Stimulated activated CD4-positive, alpha-beta T cell treated with anti-CD3 and anti-CD28 coated beads, Interleukin-1b, Interleukin-23, amount 100 ng/mL, for 24 hours (primary cell): ENCODE measurements around the gene SF3B6.
"Not testable (repeated sequence)": the region's sequence is repeated elsewhere in the genome, so short reads cannot be mapped to it uniquely, and the experiment has no call there.

Source experiments
- DNase-seq, 4 experiments: peaks; one replicate each; pipeline ENCODE4 v3.0.0-alpha.2; 2020; ENCODE audit warnings: low read depth in 4 of 4, low spot score in 1 of 4

The SF3B6 gene

GRCh38 chr2:24052951-24053350 lies 23.2 kb downstream of the SF3B6 start:
- no peak for DNase-seq

- no peak for DNase-seq
These were observed 24.3 kb downstream of the SF3B6 start for GRCh38 chr2:24051833-24052232.

GRCh38 chr2:24050041-24050979 lies 25.8 kb downstream of the SF3B6 start:
- no peak for DNase-seq

DNA sequence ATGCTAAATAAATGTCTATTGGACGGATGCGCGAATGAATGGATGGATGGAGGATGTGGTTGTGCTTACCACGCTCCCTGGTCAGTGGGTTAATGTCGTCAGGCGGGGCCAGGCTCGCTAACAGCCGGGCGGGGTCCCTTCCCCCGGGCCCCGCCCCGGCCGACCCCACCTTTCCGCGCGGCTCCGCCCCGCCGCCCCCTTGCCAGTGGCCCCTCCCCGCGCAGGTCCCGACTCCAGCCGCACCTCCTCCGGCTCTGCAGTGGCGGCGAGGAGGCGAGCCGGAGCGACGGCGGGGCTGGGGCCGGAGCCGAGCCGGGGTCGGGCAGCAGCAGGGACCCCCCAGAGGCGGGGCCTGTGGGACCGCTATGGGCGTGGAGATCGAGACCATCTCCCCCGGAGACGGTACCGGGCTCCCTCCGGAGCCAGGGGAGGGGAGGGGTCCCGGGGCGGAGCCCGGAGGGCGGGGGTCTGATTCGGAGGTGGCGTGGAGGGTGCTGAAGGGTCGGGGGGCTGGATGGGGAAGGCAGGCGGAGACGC lies 26.6 kb downstream of the SF3B6 start, which contains the start of gene FKBP1B:
Gene FKBP1B, plus strand, starts transcription at position 257 of the 537 bp plus-strand sequence. Its CDS starts 109 bp downstream, at position 366.
- DNase-seq = peak in 3 of 4 experiments; percentile 25 to 48 (median 27)

- DNase-seq = no peak
These were observed 27.2 kb downstream of the SF3B6 start for GRCh38 chr2:24048769-24049484.

- no peak for DNase-seq
These were observed 28.5 kb downstream of the SF3B6 start for GRCh38 chr2:24047703-24048033.

- peak; percentile 72 to 91 (median 80) for DNase-seq
These were observed 29.0 kb downstream of the SF3B6 start, which contains the start of gene WDCP for GRCh38 chr2:24046930-24047702. Gene WDCP, minus strand, starts transcription at chr2:24047391. Its CDS starts 7,897 bp downstream, at chr2:24039494.

DNA sequence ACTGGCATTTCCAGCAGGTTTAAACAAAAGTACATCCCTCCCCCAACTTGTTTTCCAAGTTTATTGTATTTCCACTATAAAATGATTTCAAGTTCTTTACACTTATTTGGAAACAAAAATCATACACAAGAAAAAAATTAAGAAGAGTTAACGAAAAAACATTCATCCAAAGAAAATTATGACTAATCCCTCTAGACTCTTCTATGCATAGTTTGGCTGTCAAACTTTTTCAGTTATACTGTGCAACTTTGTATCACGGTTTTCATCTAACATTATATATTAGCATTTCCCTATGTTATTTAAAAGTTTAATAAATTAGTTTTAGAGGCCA lies 29.6 kb downstream of the SF3B6 start:
- no peak for DNase-seq

- no peak for DNase-seq
These were observed 30.3 kb downstream of the SF3B6 start for GRCh38 chr2:24045511-24046508.

DNA sequence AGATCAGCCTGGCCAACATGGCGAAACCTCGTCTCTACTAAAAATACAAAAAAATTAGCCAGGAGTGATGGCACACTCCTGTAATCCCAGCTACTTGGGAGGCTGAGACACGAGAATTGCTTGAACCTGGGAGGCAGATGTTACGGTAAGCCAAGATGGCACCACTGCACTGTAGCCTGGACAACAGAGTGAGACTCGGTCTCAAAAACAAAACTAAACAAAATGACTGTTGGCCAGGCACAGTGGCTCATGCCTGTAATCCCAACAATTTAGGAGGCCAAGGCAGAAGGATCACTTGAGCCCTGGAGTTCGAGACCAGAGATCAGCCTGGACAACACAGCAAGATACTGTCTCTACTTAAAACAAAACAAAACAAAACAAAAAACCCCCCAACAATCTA lies 33.0 kb downstream of the SF3B6 start:
- DNase-seq = not testable (repeated sequence)

DNA sequence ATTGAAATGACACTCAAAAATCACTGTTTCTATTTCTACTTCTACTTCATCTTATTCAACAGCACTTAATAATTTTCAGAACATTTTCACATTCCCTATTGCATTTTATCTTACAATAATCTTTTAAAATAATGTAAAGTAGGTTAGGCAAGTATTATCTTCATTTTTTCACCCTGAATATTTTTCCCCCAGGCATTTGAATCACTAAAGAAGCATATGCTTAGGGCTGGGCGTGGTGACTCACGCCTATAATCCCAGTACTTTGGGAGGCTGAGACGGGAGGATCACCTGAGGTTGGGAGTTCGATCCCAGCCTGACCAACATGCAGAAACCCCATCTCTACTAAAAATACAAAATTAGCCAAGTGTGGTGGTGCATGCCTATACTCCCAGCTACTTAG lies 35.6 kb downstream of the SF3B6 start:
- no peak for DNase-seq

- no peak for DNase-seq
These were observed 37.2 kb downstream of the SF3B6 start for GRCh38 chr2:24038786-24039499.

GRCh38 chr2:24026233-24026632 lies 49.9 kb downstream of the SF3B6 start:
- DNase-seq = no peak

GRCh38 chr2:24024996-24025663 lies 51.0 kb downstream of the SF3B6 start:
- DNase-seq = no peak

- no peak for DNase-seq
These were observed 52.1 kb downstream of the SF3B6 start for GRCh38 chr2:24024018-24024417.

- DNase-seq = no peak
These were observed 53.1 kb downstream of the SF3B6 start for GRCh38 chr2:24022975-24023575.

DNA sequence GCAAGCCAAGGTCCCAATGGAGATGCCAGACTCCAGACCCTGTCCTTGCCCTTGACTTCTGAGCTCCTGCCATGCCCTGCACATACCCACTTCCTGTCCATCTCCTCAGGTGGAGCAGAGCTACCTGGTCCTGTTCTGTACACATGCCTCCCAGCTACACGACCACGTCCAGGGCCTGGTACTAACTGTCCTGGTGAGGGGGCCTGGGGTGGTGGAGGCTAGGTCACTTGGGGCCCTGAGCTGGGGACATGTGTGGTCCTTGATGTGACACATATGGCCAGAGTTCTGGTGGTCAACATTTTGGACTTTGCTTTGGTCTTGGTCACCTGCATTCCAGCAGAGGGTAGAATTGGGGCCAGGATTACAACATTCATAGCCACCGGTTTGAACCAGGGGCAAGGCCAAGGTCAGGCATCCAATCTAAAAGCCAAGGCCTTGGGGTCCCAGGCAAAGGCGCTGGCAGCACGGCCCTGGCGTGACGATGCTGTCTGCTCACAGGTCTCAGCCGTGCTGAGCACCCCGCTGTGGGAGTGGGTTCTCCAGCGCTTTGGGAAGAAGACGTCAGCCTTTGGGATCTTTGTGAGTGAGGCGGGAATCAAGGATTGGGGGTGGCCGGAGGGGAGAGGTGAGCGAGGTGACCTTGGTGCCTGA lies 53.7 kb downstream of the SF3B6 start:
- no peak for DNase-seq
